HG03457 (cell line): Measurements from ENCODE around the gene NGB.

ENCODE experiments used
- ATAC-seq: cut with Tn5 transposase; IDR thresholded peaks from one replicate; pipeline ENCODE4 v1.9.1; 2021; ENCODE audit warnings: moderate number of reproducible peaks; ENCODE audit not compliant: unreplicated experiment

NGB gene

DNA sequence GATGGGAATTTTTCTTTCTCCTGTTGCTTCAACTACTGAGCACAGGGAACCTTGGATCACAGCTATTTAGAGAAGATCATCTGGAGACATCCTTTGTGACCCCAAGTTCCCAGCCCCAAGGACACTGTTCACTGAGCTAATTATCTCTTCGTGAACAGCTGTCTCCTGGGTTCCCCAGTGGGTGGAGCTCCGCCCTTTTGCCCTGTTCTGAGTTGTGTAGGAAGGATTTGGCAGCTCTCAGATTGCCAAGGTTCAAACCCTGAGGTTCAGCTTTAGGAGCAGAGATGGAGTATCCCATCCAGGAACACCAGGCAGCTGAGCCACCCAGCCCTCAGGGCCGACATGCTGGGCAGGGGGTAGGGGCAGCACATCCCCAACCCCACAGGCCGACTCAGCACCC, 32.0 kb downstream of the NGB start:
- ATAC-seq: no peak

DNA sequence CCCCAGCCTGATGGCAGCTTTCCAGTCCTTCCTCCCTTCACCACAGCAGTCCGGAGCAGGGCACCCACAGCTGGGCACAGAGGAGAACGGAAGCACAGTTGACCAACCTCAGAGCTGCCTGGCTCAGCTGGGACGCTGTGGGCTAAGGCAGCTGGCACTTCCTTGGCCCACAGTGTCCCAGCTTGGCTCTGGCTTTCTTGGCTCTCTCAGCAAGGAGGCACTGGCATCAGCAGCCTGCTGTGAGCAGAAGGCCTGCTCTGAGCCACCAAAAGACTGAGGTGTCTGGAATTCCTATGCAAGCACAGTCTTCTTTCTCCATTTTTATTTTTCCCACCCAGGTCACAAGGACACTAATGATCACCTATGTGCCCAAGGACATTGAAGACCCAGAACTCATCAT, 32.6 kb downstream of the NGB start:
- no peak for ATAC-seq

DNA sequence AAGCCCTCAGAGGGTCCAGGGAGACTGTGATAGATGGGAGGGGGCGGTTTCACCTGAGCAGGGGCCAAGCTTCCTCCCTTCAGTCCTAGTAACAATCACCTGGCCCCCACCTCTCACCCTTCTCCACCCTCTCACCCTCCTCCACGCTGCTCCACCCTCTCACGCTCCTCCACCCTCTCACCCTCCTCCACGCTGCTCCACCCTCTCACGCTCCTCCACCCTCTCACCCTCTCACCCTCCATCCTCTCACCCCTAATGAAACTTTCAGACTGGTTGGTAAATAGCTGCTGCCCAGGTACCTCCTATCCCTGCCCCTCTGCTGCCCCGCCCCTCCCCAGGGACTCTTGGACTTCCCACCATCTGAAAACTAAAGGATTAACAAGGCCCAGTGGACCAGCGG, 34.2 kb downstream of the NGB start:
- ATAC-seq: no peak

DNA sequence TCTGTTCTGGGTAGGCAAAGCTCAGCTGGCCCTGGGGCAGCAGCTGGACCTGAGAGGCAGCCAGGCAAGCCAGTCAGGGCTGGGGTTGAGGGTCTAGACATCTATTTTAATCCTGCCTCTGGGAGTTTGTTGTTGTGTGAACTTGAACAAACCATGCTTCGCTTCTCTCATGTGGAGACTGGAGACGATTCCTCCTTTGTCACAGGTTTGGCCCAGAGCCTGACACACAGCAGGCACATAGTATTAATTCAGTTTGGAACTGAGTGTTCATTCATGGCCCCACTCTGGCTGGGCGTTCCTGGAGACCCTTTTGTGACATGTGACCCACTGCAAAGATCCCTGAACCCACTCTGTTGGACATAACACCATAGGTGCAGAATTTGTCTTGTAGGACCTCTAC, 39.3 kb downstream of the NGB start:
- ATAC-seq: no peak

DNA sequence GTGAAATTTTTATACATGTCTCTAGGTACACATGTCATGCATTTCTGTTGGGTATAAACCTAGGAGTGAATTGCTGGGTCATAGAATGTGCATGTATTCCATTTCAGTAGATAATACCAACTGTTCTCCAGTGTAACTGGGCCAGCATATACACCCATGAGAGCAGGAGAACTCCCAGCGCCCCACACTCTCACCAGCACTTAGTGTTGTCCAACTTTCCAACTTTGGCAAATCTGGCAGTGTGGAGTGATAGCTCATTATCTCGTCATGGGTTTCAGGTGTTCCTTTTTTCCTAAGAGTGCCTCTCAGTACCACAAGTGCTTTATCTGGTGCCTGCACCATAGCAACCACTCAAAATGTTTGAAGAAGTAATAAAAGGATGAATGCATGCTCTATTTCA, 40.1 kb downstream of the NGB start:
- no peak for ATAC-seq

DNA sequence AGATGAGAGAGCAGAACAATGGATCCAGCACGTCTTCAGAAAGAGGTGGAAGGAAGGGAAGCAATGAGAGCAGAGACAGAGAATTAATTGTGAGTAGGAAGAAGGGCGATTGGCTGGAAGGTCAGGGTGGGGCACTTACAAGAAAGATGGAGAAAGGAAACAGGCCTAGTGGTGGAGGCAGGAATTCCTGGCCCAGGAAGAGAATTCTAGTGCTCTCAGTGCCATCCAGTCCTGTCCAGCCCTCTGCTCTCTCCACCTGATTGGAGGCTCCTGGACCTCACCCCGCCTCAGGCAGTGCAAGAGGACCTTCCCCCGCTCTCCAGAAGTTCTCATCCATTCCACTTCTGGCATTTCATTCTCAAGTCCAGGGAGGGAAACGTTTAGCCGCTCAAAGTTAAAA, 43.0 kb downstream of the NGB start:
- ATAC-seq: no peak

DNA sequence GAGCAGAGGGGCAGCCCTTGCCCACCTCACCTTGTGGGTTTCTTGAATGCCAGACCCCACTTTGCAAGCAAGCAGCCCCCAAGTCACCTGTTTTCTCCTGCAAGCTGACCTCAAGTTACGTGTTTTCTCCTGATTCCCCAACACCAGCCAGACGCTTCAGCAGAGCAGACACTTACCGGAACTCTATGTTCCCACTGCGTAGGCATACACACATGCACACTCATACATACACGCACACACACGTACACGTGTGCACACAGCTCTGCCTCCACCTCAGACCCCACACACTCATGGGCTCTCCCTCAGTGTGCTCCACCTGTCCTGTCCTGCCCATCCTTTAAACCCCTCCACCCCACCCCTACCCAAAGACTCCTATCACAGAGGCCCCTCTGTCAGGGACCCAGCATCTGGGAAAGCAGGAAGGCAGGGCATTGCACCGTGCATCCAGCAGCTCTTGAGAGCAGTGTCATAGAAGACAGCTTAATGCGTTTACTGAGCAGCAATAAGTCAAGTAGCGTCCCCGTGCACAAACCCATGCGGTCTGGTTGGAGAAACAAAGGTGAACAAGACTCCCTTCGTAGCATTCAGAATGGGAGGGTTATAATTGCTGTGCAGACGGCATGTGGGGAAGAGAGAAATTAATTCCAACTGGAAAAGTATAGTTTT, 45.0 kb downstream of the NGB start:
- no peak for ATAC-seq

DNA sequence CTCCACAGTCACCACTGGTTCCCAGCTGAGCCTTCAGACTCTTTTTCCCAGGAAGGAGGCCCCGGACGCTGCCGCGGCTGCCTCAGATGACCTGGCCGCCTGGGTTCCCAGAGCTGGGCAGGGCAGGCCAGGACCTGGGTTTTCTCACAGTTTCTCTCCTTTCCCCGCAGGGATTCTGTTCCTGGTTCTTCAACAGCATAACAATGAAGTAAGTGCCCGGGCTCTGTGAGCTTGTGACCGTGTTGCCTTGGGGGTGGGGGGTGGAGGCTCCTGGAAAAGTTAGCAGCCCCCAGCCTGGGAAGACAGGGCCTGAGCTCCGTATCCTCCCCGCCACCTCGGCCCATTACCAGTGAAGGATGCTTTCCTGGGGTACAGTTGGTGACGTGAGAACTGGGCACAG, 45.8 kb downstream of the NGB start:
- ATAC-seq: no peak

DNA sequence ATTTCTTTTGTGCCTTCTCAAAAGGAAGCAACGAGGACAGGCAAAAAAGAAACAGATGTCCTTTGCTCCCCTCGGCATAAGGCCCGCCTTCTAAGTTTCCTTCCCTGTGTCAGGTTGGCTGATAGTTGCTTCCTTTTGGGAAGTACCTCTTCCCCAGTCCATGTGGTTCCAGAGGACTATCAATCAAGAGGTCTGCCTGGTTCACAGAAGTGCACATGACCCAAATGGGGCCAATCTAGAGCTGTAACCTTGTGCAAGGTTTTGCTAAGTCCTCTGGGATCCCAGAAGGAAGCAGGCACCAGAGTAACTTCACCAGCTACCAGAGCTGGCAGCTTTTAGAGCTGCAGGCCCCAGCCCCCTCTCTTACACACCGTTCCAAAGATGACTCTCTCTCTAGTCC, 46.8 kb downstream of the NGB start:
- no peak for ATAC-seq

DNA sequence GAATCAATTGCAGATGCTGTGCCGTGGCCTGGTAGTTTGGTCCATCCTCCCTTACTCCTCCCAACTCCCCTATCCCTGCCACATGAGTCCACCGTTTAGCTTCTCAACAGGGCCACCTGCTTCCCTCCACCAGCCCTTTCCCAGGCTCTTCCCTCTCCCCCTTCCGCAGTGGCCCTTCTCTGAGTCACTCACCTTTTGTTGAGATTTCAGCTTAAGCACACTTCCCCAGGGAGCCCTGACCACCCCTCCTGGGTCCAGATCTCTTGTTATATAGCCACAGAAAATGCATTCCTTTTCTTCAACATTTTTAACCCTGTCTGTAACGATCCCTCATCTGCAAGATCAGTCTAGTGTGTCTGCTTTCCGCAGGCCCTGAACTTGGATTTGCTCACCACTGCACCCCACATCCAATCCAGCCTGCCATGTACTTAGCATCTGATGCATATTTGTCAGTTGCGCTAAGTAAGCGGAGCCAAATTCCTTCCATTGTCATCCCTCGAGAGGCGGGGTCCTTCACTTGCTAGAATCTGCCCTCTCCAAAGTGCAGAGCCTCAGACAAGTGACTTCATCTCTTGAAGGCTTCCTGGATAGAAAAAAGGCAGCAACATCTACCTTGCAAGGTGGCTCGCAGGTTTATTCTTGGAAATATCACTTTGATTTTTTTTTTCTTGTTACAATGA, 48.3 kb downstream of the NGB start:
- ATAC-seq: no peak

DNA sequence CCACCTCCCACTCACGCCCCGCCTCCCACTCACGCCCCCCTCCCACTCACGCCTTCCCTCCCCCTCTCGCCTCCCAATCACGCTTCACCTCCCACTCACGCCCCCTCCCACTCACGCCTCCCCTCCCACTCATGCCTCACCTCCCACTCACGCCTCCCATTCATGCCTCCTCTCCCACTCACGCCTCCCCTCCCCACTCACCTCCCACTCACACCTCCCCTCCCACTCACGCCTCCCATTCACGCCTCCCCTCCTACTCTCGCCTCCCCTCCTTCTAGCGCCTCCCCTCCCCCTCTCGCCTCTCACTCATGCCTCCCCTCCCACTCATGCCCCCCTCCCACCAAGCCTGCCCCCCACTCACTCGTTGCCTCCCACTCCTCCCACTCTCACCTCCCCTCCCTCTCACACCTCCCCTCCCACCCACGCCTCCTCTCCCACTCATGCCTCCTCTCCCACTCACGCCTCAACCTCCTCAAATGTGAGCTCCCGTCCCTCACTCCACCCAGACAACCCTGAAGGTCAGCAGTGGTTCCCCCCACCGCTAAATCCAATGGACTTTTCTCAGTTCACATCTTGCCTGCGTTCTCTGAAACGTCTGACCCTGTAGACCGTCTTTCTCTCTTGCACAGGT, 49.6 kb downstream of the NGB start:
- ATAC-seq: no peak

DNA sequence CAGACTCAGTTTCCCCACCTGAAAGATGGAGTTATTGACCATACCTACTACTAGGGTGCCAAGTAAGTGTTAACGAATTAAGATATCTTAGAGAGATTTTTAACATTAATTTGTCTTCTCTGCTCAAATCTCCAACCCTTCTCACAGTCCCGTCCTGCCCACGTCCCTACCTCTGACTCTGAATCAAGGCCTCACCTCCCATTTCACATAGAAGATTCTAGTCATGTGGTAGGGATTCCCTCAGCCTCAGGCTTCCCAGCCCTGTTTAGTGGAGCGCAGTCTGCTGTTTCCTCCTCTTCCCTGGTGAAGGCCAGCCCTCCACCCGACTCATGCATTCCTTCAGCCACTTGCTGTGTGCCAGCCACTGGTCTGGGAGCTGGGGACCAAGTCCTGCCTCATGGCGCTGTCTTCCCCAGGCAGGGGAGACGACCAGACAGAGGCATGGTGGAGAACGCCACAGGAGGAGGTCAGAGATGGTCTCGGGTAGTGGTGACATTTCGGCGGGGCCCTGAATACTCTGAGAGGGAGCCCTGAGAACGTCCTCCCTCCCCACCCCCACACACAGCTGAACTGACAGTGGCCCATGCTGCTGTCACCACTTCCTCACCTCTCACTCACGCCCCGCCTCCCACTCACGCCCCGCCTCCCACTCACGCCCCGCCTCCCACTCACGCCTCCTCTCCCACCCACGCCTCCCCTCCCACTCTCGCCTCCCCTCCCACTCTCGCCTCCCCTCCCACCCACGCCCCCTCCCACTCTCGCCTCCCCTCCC, 50.6 kb downstream of the NGB start:
- no peak for ATAC-seq

DNA sequence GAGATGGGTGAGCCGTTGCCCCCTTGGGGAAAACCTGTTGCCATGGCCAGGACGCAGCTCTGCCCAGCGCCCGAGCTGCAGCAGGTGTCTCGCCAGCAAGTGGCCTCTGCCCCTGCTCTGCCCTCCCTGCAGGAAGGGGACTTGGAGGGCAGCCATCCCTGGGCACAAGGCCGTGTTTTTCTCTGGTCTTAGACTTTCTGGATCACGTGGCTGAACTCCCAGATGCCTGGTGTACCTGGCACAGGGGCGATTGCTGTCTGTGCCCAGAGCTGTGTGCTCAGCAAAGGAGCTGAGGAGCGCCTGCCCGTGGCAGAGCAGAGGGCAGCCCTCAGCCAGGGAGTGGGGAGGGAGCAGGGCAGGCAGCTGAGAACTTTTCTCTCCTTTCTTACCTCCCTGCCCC, 51.4 kb downstream of the NGB start:
- no peak for ATAC-seq

DNA sequence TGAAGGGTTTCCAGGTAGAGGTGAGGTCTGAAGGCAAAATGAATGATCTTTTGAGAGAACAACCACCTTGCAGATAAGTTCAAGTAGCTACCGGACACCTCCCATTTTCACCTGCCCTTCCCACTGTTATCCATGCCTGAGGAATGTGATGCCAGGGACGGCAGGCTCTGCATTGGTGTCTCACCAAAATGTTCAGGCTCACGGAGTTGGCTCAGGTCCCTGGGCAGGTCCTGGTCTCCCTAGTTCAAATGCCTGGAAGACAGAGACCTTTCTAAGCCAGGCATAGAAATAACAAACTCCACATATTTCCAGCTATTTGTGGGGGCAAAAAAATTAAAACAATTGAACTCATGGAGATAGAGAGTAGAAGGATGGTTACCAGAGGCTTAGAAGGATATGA, 53.5 kb downstream of the NGB start:
- ATAC-seq: no peak
